Smooth muscle cell (in vitro differentiated cells): Measurements from ENCODE around the gene DNAI7. TPM values are rescaled to one million over a fixed set of nuclear protein-coding genes. Genes with fewer than 3 reads are reported as not detected.

Experiments
- DNase-seq: peaks from one replicate; lab custom pipeline; 2025; ENCODE audit not compliant: unreplicated experiment; lab: John Stamatoyannopoulos, UW
- H2AFZ ChIP-seq: fragments of 200-600 bp; sonication (generic); 2 replicates; pipeline ENCODE4 v1.6.0; 2016; ENCODE audit warnings: antibody characterized with exemption, low read depth, mild to moderate bottlenecking
- H3F3A ChIP-seq: fragments of 200-600 bp; sonication (generic); 2 replicates; pipeline ENCODE4 v1.6.0; 2017; ENCODE audit warnings: antibody characterized with exemption, low read depth
- H3K27ac ChIP-seq: fragments of 200-600 bp; sonication (generic); 2 replicates; pipeline ENCODE4 v1.5.1; 2016; ENCODE audit warnings: low read depth, mild to moderate bottlenecking
- H3K27me3 ChIP-seq: fragments of 200-600 bp; sonication (generic); 2 replicates; pipeline ENCODE4 v1.6.1; 2016; ENCODE audit warnings: low read depth, mild to moderate bottlenecking
- H3K36me3 ChIP-seq: fragments of 200-600 bp; sonication (generic); 2 replicates; pipeline ENCODE4 v1.5.1; 2016; ENCODE audit warnings: low read depth
- H3K4me1 ChIP-seq: fragments of 200-600 bp; sonication (generic); 2 replicates; pipeline ENCODE4 v1.5.1; 2016; ENCODE audit warnings: low read depth
- H3K4me2 ChIP-seq: fragments of 200-600 bp; sonication (generic); 2 replicates; pipeline ENCODE4 v1.6.0; 2016; ENCODE audit warnings: mild to moderate bottlenecking
- H3K4me3 ChIP-seq: fragments of 200-600 bp; sonication (generic); 2 replicates; pipeline ENCODE4 v1.5.1; 2016; ENCODE audit warnings: mild to moderate bottlenecking
- H3K79me2 ChIP-seq: fragments of 200-600 bp; sonication (generic); 2 replicates; pipeline ENCODE4 v1.6.0; 2016; ENCODE audit warnings: low read depth, mild to moderate bottlenecking
- H3K9ac ChIP-seq: fragments of 200-600 bp; sonication (generic); 2 replicates; pipeline ENCODE4 v1.6.0; 2016; ENCODE audit warnings: low read depth
- H3K9me3 ChIP-seq: fragments of 200-600 bp; sonication (generic); replicated peaks from 2 replicates; pipeline ENCODE4 v1.5.1; 2016; ENCODE audit warnings: low read depth
- H4K20me1 ChIP-seq: fragments of 200-600 bp; sonication (generic); 2 replicates; pipeline ENCODE4 v1.6.0; 2016; ENCODE audit warnings: low read depth
- CTCF ChIP-seq: fragments of 200-600 bp; sonication (generic); IDR thresholded peaks from 2 replicates; pipeline ENCODE4 v1.5.1; 2017; ENCODE audit warnings: borderline replicate concordance, mild to moderate bottlenecking, antibody characterized with exemption; ENCODE audit not compliant: insufficient read depth, poor library complexity, severe bottlenecking
- WGBS: methylation state at CpG from one replicate; pipeline ENCODE4 v1.1.7; 2016; ENCODE audit warnings: low lambda C conversion rate; 5-methylcytosine and 5-hydroxymethylcytosine counted together
- polyA plus RNA-seq: library from polyadenylated mRNA; unstranded; fragments of >200 nt; fragmentation: Nextera tagmentation; extraction: Ambion mirVana; gene quantifications from 2 replicates; pipeline ENCODE4 v1.2.1, GENCODE V29; 2016
- total RNA-seq: library from RNA; depleted of rRNA; stranded (reverse); fragments of >200 nt; gene quantifications from 2 replicates; pipeline ENCODE4 v1.2.3, GENCODE V29; 2014

Gene DNAI7
- total and polyA plus RNA-seq, 2 experiments from 2014 or later = not detected

GRCh38 chr12:25152055-25152454 is 42.9 kb downstream of the DNAI7 start:
- Histone ChIP-seq H3K4me3 (no peak overlapping the region), H3K9me3 (no peaks in the 10 kb centered on the region), H3K79me2 (no peaks in the 10 kb centered on the region), H3K36me3 (no peaks in the 10 kb centered on the region), H2AFZ (peak overlapping the region; percentile 1), H3K27ac (peak overlapping the region; percentile 72), H3K27me3 (no peaks in the 10 kb centered on the region), H4K20me1 (no peaks in the 10 kb centered on the region), H3F3A (peaks cover 16% of the 10 kb centered on the region), H3K9ac (peak overlapping the region; percentile 50), H3K4me1 (no peaks in the 10 kb centered on the region), H3K4me2 (peak overlapping the region; percentile 30)
- DNase-seq = no peak
- 83% methylated on average over 5 of the region's 5 CpGs for WGBS
- no peak for TF ChIP-seq CTCF

GRCh38 chr12:25151476-25151875 is 43.5 kb downstream of the DNAI7 start:
- Histone ChIP-seq H3K9ac (no peak overlapping the region), H3K36me3 (no peaks in the 10 kb centered on the region), H3K4me2 (peak overlapping the region; percentile 30), H3K9me3 (no peaks in the 10 kb centered on the region), H4K20me1 (no peaks in the 10 kb centered on the region), H3K27ac (peak overlapping the region; percentile 72), H3K4me3 (no peak overlapping the region), H3K27me3 (no peaks in the 10 kb centered on the region), H3F3A (peaks cover 16% of the 10 kb centered on the region), H3K79me2 (no peaks in the 10 kb centered on the region), H2AFZ (peak overlapping the region; percentile 1), H3K4me1 (no peaks in the 10 kb centered on the region)
- WGBS = 14% methylated on average over 5 of the region's 5 CpGs
- TF ChIP-seq CTCF = no peak
- peak; percentile 5 for DNase-seq

GRCh38 chr12:25146686-25147085 is 48.3 kb downstream of the DNAI7 start:
- TF ChIP-seq CTCF = no peak
- Histone ChIP-seq H3K79me2 (no peaks in the 10 kb centered on the region), H3F3A (peaks cover 8% of the 10 kb centered on the region), H3K4me3 (no peak overlapping the region), H2AFZ (no peak overlapping the region), H3K4me2 (no peak overlapping the region), H3K36me3 (no peaks in the 10 kb centered on the region), H3K27ac (no peak overlapping the region), H3K9me3 (no peaks in the 10 kb centered on the region), H4K20me1 (no peaks in the 10 kb centered on the region), H3K9ac (no peak overlapping the region), H3K4me1 (no peaks in the 10 kb centered on the region), H3K27me3 (no peaks in the 10 kb centered on the region)
- DNase-seq = no peak
- 100% methylated on average over 1 of the region's 1 CpG for WGBS

GRCh38 chr12:25135531-25136154 is 59.3 kb downstream of the DNAI7 start:
- H3K4me2 ChIP-seq = no peak overlapping the region
- no peaks in the 10 kb centered on the region for H4K20me1 ChIP-seq
- no peaks in the 10 kb centered on the region for H3F3A ChIP-seq
- H3K27me3 ChIP-seq = no peaks in the 10 kb centered on the region
- H3K4me3 ChIP-seq = no peak overlapping the region
- H3K9me3 ChIP-seq = no peaks in the 10 kb centered on the region
- peak; percentile 26 for TF ChIP-seq CTCF
- no peak for DNase-seq
- H3K36me3 ChIP-seq = no peaks in the 10 kb centered on the region
- H3K79me2 ChIP-seq = no peaks in the 10 kb centered on the region
- H3K4me1 ChIP-seq = no peaks in the 10 kb centered on the region
- 65% methylated on average over 6 of the region's 6 CpGs for WGBS
- H3K27ac ChIP-seq = no peak overlapping the region
- H3K9ac ChIP-seq = no peak overlapping the region
- no peak overlapping the region for H2AFZ ChIP-seq
